SK-N-SH (cell line): ENCODE data around the gene ZNF207. TPM values are rescaled to one million over a fixed set of nuclear protein-coding genes. Genes with fewer than 3 reads are reported as not detected.
"Not testable (repeated sequence)": the region's sequence is repeated elsewhere in the genome, so short reads cannot be mapped to it uniquely, and the experiment has no call there.

ENCODE experiments used
- CTCF ChIA-PET: fragments of 300-600, 350-600 bp; formaldehyde crosslinking; extraction: SDS; loops from one replicate; lab custom pipeline; 2021; lab: Yijun Ruan, JAX
- POLR2A ChIA-PET: fragments of 350-600 bp; sonication (Branson Sonifier 250); formaldehyde crosslinking; extraction: SDS; loops from one replicate; lab custom pipeline; 2020; ENCODE audit warnings: antibody characterized with exemption, inconsistent platforms; lab: Yijun Ruan, JAX
- DNase-seq: peaks from one replicate; pipeline ENCODE4 v3.0.0; 2012
- H2AFZ ChIP-seq: fragments of 200-600 bp; sonication (generic); 2 replicates; pipeline ENCODE4 v1.8.1; 2016; ENCODE audit warnings: antibody characterized with exemption, mild to moderate bottlenecking, low read depth
- H3F3A ChIP-seq: fragments of 200-600 bp; sonication (generic); replicated peaks from 2 replicates; pipeline ENCODE3; 2016; ENCODE audit warnings: antibody characterized with exemption, mild to moderate bottlenecking; ENCODE audit not compliant: insufficient read depth
- H3K27ac ChIP-seq, 2 experiments: fragments of 200-500 bp in 1 of 2; fragments of 200-600 bp in 1 of 2; sonication (Bioruptor generic) in 1 of 2; sonication (generic), shearing (Covaris generic) in 1 of 2; 2 replicates each; pipeline versions ENCODE4 v1.5.1 to v1.6.1; 2014 to 2016; ENCODE audit warnings: low read depth in 2 of 2, inconsistent platforms in 1 of 2, low read length in 1 of 2, mild to moderate bottlenecking in 1 of 2, mixed read lengths in 1 of 2
- H3K27me3 ChIP-seq: fragments of 200-600 bp; sonication (generic), shearing (Covaris generic); 2 replicates; pipeline ENCODE4 v1.6.1; 2016; ENCODE audit warnings: mixed run types; ENCODE audit not compliant: insufficient read depth
- H3K36me3 ChIP-seq, 2 experiments: fragments of 200-500 bp in 1 of 2; fragments of 200-600 bp in 1 of 2; sonication (Bioruptor generic) in 1 of 2; sonication (generic) in 1 of 2; replicated peaks in 1 of 2; 2 replicates each; pipeline versions ENCODE3 to v1.5.1; 2014 to 2016; ENCODE audit warnings: low read length in 1 of 2, mild to moderate bottlenecking in 1 of 2; ENCODE audit not compliant: insufficient read depth in 2 of 2, control insufficient read depth in 1 of 2
- H3K4me1 ChIP-seq, 2 experiments: fragments of 200-500 bp in 1 of 2; fragments of 200-600 bp in 1 of 2; sonication (Bioruptor generic) in 1 of 2; sonication (generic), shearing (Covaris generic) in 1 of 2; 2 replicates each; pipeline versions ENCODE4 v1.5.1 to v1.6.1; 2014 to 2016; ENCODE audit warnings: low read depth in 1 of 2, low read length in 1 of 2, mixed run types in 1 of 2; ENCODE audit not compliant: insufficient read depth in 2 of 2, control insufficient read depth in 1 of 2
- H3K4me2 ChIP-seq: fragments of 200-600 bp; sonication (generic), shearing (Covaris generic); 2 replicates; pipeline ENCODE4 v1.6.1; 2017; ENCODE audit warnings: mixed run types
- H3K4me3 ChIP-seq, 2 experiments: fragments of 200-500 bp in 1 of 2; fragments of 200-600 bp in 1 of 2; sonication (Bioruptor generic) in 1 of 2; sonication (generic), shearing (Covaris generic) in 1 of 2; 2 replicates each; pipeline versions ENCODE4 v1.5.1 to v1.8.1; 2014 to 2016; ENCODE audit warnings: low read depth in 2 of 2, inconsistent platforms in 1 of 2, low read length in 1 of 2, mild to moderate bottlenecking in 1 of 2, mixed read lengths in 1 of 2, moderate library complexity in 1 of 2
- H3K79me2 ChIP-seq: fragments of 200-600 bp; sonication (generic); 2 replicates; pipeline ENCODE4 v1.8.1; 2017; ENCODE audit warnings: mild to moderate bottlenecking; ENCODE audit not compliant: insufficient read depth
- H3K9ac ChIP-seq: fragments of 200-600 bp; sonication (generic); 2 replicates; pipeline ENCODE4 v1.6.1; 2017; ENCODE audit warnings: mixed run types
- H3K9me2 ChIP-seq: fragments of 200-600 bp; sonication (generic); 2 replicates; pipeline ENCODE4 v1.6.1; 2017; ENCODE audit warnings: mixed run types
- H3K9me3 ChIP-seq: fragments of 200-600 bp; sonication (generic); 2 replicates; pipeline ENCODE4 v1.6.1; 2017; ENCODE audit warnings: mixed run types, mild to moderate bottlenecking, moderate library complexity
- H4K20me1 ChIP-seq: fragments of 200-600 bp; sonication (generic); 2 replicates; pipeline ENCODE4 v1.6.1; 2017; ENCODE audit warnings: mild to moderate bottlenecking, mixed run types; ENCODE audit not compliant: insufficient read depth
- FOSL2 ChIP-seq: IDR thresholded peaks from 2 replicates; pipeline ENCODE4 v1.4.0; 2012; ENCODE audit warnings: low read depth, mild to moderate bottlenecking, moderate library complexity, borderline replicate concordance
- GABPA ChIP-seq: IDR thresholded peaks from 2 replicates; pipeline ENCODE4 v1.4.0; 2012; ENCODE audit warnings: low read depth, mild to moderate bottlenecking
- GATA2 ChIP-seq: sonication (generic); formaldehyde crosslinking; IDR thresholded peaks from 2 replicates; pipeline ENCODE4 v1.5.0; 2020; ENCODE audit warnings: mild to moderate bottlenecking, missing genetic modification reagents
- IRF3 ChIP-seq: fragments of 150-350 bp; IDR thresholded peaks from 2 replicates; pipeline ENCODE4 v1.6.1; 2016; ENCODE audit warnings: mild to moderate bottlenecking, low read depth, low read length
- RFX5 ChIP-seq: IDR thresholded peaks from 2 replicates; pipeline ENCODE4 v1.6.1; 2012; ENCODE audit warnings: mild to moderate bottlenecking, improper control_type of control experiment, low read length
- SIN3A ChIP-seq: IDR thresholded peaks from 2 replicates; pipeline ENCODE4 v1.6.1; 2012; ENCODE audit warnings: low read depth, mild to moderate bottlenecking, low read length, moderate library complexity, borderline replicate concordance
- TCF12 ChIP-seq: IDR thresholded peaks from 2 replicates; pipeline ENCODE4 v1.4.0; 2012
- WGBS: methylation state at CpG from one replicate; pipeline ENCODE4 v1.1.6; 2017; ENCODE audit warnings: low lambda C conversion rate; 5-methylcytosine and 5-hydroxymethylcytosine counted together
- polyA plus RNA-seq, 3 experiments: library from polyadenylated mRNA; depleted of rRNA; stranded (reverse); fragments of >200 nt; gene quantifications; 2 replicates each; pipeline ENCODE4 v1.2.3, GENCODE V29; 2012
- TF ChIP-seq, protein P1 (sequence below): IDR thresholded peaks from 2 replicates; pipeline ENCODE4 v1.6.1; 2012; ENCODE audit warnings: mild to moderate bottlenecking, low read depth, low read length, moderate library complexity
- TF ChIP-seq, protein P2 (sequence below): IDR thresholded peaks from 2 replicates; pipeline ENCODE4 v1.4.0; 2012; ENCODE audit warnings: low read depth, borderline replicate concordance

Gene ZNF207
- polyA plus RNA-seq, 1 of the 3 experiments (the other 2 are of a cell fraction), result 122 TPM

DNA sequence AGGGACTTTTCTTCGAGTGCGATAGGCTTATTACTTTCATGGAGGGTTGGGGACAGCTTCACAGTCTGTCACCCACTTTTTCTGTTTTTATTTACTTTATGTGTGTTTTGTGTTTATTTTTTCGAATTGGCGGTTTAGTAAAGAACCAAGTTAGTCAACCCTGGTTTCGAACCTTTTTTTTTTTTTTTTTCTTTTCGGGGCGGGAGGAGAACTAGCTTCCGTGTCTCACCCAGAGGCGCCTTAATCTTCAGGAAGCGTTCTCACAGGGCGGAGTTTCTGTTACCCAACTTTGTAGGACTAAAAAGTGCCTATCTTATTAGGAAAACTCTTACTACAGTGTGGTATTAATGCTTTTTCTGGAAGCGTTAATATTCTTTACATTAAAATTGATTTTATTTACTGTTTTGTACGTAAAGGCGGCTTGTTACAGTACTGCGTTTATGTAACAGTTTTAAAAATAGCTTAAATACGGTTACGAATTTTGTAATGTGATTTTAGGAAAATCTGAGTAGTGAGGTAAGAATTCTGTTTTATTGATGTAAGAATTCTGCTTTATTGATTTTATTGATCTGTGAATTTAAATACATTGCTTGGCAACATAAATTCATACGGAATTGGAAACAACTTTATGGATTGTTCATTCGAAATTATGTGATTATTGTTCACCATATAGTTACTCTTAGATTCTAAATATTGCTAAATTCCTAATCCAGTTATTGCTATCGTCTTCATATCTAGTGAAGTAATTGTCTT, 885 bp downstream of the ZNF207 start:
- peaks cover 18 to 40% of the 10 kb centered on the region in 2 experiments for H3K36me3 ChIP-seq
- H4K20me1 ChIP-seq, result peaks cover 51% of the 10 kb centered on the region
- peak overlapping the region; percentile 91 to 97 for H3K27ac ChIP-seq
- peaks cover 73% of the 10 kb centered on the region for H3K79me2 ChIP-seq
- peak overlapping the region; percentile 78 to 95 for H3K4me3 ChIP-seq
- peak overlapping the region; percentile 76 for H3K4me2 ChIP-seq
- peak; percentile 37 for DNase-seq
- WGBS, result 1% methylated on average over 20 of the region's 20 CpGs
- peak overlapping the region; percentile 71; the same call in 1 of the 2 replicates for H2AFZ ChIP-seq
- ChIA-PET POLR2A (interaction anchor here (1.5 kb wide), 1 partner anchor 16 kb away, joined by 4 read pairs; no protein-coding TSS in a partner anchor), CTCF (interaction anchor here (0.9 to 1.3 kb wide), 3 partner anchors 15 to 93 kb away, joined by 3 to 4 read pairs (median 3); partner anchors contain the start of gene PSMD11)
- H3K9ac ChIP-seq, result peak overlapping the region; percentile 100
- H3K4me1 ChIP-seq, result peaks cover 7 to 16% of the 10 kb centered on the region in 2 experiments; a peak in 3 of 4 replicates
- no peaks in the 10 kb centered on the region for H3K9me3 ChIP-seq
- H3F3A ChIP-seq, result peaks cover 15% of the 10 kb centered on the region
- TF ChIP-seq IRF3, result no peak
- no peak for TF ChIP-seq TCF12
- no peak for TF ChIP-seq GATA2 (CRISPR knock-in tag)
- TF ChIP-seq, protein P1, sequence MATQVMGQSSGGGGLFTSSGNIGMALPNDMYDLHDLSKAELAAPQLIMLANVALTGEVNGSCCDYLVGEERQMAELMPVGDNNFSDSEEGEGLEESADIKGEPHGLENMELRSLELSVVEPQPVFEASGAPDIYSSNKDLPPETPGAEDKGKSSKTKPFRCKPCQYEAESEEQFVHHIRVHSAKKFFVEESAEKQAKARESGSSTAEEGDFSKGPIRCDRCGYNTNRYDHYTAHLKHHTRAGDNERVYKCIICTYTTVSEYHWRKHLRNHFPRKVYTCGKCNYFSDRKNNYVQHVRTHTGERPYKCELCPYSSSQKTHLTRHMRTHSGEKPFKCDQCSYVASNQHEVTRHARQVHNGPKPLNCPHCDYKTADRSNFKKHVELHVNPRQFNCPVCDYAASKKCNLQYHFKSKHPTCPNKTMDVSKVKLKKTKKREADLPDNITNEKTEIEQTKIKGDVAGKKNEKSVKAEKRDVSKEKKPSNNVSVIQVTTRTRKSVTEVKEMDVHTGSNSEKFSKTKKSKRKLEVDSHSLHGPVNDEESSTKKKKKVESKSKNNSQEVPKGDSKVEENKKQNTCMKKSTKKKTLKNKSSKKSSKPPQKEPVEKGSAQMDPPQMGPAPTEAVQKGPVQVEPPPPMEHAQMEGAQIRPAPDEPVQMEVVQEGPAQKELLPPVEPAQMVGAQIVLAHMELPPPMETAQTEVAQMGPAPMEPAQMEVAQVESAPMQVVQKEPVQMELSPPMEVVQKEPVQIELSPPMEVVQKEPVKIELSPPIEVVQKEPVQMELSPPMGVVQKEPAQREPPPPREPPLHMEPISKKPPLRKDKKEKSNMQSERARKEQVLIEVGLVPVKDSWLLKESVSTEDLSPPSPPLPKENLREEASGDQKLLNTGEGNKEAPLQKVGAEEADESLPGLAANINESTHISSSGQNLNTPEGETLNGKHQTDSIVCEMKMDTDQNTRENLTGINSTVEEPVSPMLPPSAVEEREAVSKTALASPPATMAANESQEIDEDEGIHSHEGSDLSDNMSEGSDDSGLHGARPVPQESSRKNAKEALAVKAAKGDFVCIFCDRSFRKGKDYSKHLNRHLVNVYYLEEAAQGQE, result no peak
- peak; percentile 21; the same call in 1 of the 2 replicates for TF ChIP-seq GABPA
- TF ChIP-seq, protein P2, sequence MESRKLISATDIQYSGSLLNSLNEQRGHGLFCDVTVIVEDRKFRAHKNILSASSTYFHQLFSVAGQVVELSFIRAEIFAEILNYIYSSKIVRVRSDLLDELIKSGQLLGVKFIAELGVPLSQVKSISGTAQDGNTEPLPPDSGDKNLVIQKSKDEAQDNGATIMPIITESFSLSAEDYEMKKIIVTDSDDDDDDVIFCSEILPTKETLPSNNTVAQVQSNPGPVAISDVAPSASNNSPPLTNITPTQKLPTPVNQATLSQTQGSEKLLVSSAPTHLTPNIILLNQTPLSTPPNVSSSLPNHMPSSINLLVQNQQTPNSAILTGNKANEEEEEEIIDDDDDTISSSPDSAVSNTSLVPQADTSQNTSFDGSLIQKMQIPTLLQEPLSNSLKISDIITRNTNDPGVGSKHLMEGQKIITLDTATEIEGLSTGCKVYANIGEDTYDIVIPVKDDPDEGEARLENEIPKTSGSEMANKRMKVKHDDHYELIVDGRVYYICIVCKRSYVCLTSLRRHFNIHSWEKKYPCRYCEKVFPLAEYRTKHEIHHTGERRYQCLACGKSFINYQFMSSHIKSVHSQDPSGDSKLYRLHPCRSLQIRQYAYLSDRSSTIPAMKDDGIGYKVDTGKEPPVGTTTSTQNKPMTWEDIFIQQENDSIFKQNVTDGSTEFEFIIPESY, result no peak
- no peak for TF ChIP-seq RFX5
- 0 out of 2 replicates have a peak, but pooled peaks have one; percentile 38 for TF ChIP-seq SIN3A
- no peak for TF ChIP-seq FOSL2
- H3K27me3 ChIP-seq, result no peaks in the 10 kb centered on the region
- no peaks in the 10 kb centered on the region for H3K9me2 ChIP-seq

GRCh38 chr17:32352734-32353133, 2.8 kb downstream of the ZNF207 start:
- Histone ChIP-seq H3F3A (peaks cover 20% of the 10 kb centered on the region), H3K4me1 (peaks cover 7 to 16% of the 10 kb centered on the region in 2 experiments; a peak in 3 of 4 replicates), H3K36me3 (peaks cover 24 to 48% of the 10 kb centered on the region in 2 experiments), H4K20me1 (peaks cover 68% of the 10 kb centered on the region), H3K9ac (peak overlapping the region; percentile 100; the same call in 1 of the 2 replicates), H3K79me2 (peaks cover 92% of the 10 kb centered on the region), H3K4me2 (peak overlapping the region; percentile 76), H3K4me3 (peak overlapping the region; percentile 78 to 95)
- POLR2A ChIA-PET, H3K27ac ChIP-seq, H3K9me2 ChIP-seq, H3K9me3 ChIP-seq, DNase-seq, CTCF ChIA-PET, H3K27me3 ChIP-seq, H2AFZ ChIP-seq: not testable (repeated sequence)
- 90% methylated on average over 9 of the region's 9 CpGs for WGBS
